ENCODE data around the gene TAP1. TPM values are rescaled to one million over a fixed set of nuclear protein-coding genes. Genes with fewer than 3 reads are reported as not detected.

Gene TAP1
- total RNA-seq, 1 donor from 2014 or later: 51.2 TPM

DNA sequence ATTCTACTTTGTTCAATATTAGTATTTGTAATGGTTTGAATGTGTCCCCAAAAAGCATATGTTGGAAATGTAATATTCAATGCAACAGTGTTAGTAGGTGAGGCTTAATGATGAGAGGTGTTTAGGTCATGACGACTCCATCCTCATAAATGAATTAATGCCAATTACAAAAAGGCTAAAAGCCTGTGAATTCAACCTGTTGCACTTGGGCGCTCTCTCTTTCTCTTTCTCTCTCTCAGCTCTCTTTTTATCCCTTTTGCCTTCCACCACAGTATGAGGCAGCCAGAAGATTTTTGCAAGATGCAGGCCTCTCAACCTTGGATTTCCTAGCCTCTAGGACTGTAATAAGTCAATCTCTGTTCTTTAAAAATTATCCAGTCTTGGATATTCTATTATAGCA lies 35.1 kb upstream of the TAP1 start:
- Histone ChIP-seq H3K27me3 (no peaks in the 10 kb centered on the region), H3K27ac (no peak overlapping the region), H3K36me3 (no peaks in the 10 kb centered on the region), H3K9me3 (no peaks in the 10 kb centered on the region), H3K4me3 (no peak overlapping the region), H3K4me1 (peaks cover 0 to 4% of the 10 kb centered on the region in 2 donors)
- intact Hi-C loops (cut with DNase I): loop anchor here (5.0 kb wide), 1 partner anchor 359 kb away; no protein-coding TSS in a partner anchor
- DNase-seq (ENCODE audit: low spot score in 2 of 2): no peak
- no peak for TF ChIP-seq CTCF (IDR thresholded peaks at IDR 0.05)

DNA sequence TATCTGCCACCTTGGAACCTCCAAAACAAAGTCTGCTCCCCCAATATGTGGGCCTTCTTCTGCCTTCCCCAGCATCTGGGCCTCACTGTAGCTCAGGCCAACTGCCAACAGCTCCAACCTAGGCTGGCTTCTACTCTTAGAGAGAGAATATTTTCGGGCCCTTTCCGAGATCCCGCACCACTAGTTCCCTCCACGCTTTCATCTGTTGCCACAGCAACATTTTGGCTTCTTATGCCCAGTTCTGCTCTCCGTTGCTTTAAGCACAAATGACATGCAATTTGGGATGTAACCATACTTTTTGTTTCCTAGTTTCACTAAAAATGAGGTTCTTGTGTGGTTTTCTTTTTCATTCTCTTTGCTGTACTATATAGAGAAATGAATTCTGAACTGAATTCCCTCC lies 34.1 kb upstream of the TAP1 start:
- no peaks in the 10 kb centered on the region for H3K9me3 ChIP-seq
- intact Hi-C loops (cut with DNase I): loop anchor here (5.0 kb wide), 1 partner anchor 360 kb away; no protein-coding TSS in a partner anchor
- H3K27me3 ChIP-seq: no peaks in the 10 kb centered on the region
- no peaks in the 10 kb centered on the region for H3K36me3 ChIP-seq
- H3K4me3 ChIP-seq: no peak overlapping the region
- no peak for TF ChIP-seq CTCF (IDR thresholded peaks at IDR 0.05)
- no peak overlapping the region for H3K27ac ChIP-seq
- DNase-seq (ENCODE audit: low spot score in 2 of 2): no peak
- H3K4me1 ChIP-seq: peaks cover 0 to 2% of the 10 kb centered on the region in 2 donors

- no peak overlapping the region for H3K27ac ChIP-seq
- H3K27me3 ChIP-seq: no peaks in the 10 kb centered on the region
- no peak for DNase-seq (ENCODE audit: low spot score in 2 of 2)
- peaks cover 0 to 2% of the 10 kb centered on the region in 2 donors for H3K4me1 ChIP-seq
- no peak for TF ChIP-seq CTCF (IDR thresholded peaks at IDR 0.05)
- intact Hi-C loops (cut with DNase I): loop anchor here (5.0 kb wide), 1 partner anchor 360 kb away; no protein-coding TSS in a partner anchor
- H3K4me3 ChIP-seq: no peak overlapping the region
- no peaks in the 10 kb centered on the region for H3K9me3 ChIP-seq
- H3K36me3 ChIP-seq: no peaks in the 10 kb centered on the region
Measured at GRCh38 chr6:32886681-32887383, 33.3 kb upstream of the TAP1 start.

- peaks cover 0 to 2% of the 10 kb centered on the region in 2 donors for H3K4me1 ChIP-seq
- H3K4me3 ChIP-seq: no peak overlapping the region
- no peaks in the 10 kb centered on the region for H3K36me3 ChIP-seq
- H3K9me3 ChIP-seq: no peaks in the 10 kb centered on the region
- intact Hi-C loops (cut with DNase I): loop anchor here (1.0 to 5.0 kb wide), 4 partner anchors 47 to 362 kb away; partner anchors contain the start of gene HLA-DMA
- peak; percentile 56 to 64 (median 63) for TF ChIP-seq CTCF (IDR thresholded peaks at IDR 0.05)
- no peak overlapping the region for H3K27ac ChIP-seq
- H3K27me3 ChIP-seq: no peaks in the 10 kb centered on the region
- DNase-seq (ENCODE audit: low spot score in 2 of 2): no peak
Measured at GRCh38 chr6:32885698-32886286, 32.3 kb upstream of the TAP1 start.

DNA sequence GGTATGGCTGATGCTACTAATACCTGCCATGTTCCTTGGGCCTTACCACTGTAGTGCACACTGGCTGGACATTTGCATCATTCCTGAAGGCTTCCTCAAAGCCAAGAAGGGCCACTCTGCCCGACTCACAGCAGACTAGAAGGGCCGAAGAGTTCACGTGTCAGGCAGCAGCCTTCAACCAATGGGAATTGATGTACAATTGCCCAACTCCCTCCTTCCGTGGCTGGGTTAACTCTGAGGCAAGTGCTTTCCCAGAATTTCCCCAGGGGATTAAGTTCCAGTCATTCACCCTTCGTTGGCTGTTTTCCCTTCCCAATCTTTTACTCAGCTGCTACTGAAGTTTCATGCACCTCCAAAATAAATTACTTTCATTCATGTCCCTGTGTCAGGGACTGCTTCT lies 30.3 kb upstream of the TAP1 start:
- DNase-seq (ENCODE audit: low spot score in 2 of 2): peak; percentile 25 to 78

More for the DNA sequence above, 30.3 kb upstream of the TAP1 start:
- H3K9me3 ChIP-seq: no peaks in the 10 kb centered on the region
- intact Hi-C loops (cut with DNase I): loop anchor here (2.0 kb wide), 1 partner anchor 49 kb away; no protein-coding TSS in a partner anchor
- no peak overlapping the region for H3K27ac ChIP-seq
- TF ChIP-seq CTCF (IDR thresholded peaks at IDR 0.05): no peak
- no peaks in the 10 kb centered on the region for H3K27me3 ChIP-seq
- no peak overlapping the region for H3K4me3 ChIP-seq
- no peaks in the 10 kb centered on the region for H3K36me3 ChIP-seq
- peaks cover 0 to 2% of the 10 kb centered on the region in 2 donors for H3K4me1 ChIP-seq
